H1 (cell line): ENCODE data around the gene RTKN2. TPM values are rescaled to one million over a fixed set of nuclear protein-coding genes. Genes with fewer than 3 reads are reported as not detected.

Source experiments
- CTCF ChIA-PET: fragments of 300-600 bp; sonication (Branson Sonifier 250); formaldehyde crosslinking; loops from one replicate; lab custom pipeline; 2021; ENCODE audit not compliant: partially characterized antibody; lab: Charles Lee
- POLR2A ChIA-PET: fragments of 300-600 bp; sonication (Branson Sonifier 250); formaldehyde crosslinking; loops from one replicate; lab custom pipeline; 2021; ENCODE audit warnings: inconsistent platforms; ENCODE audit not compliant: partially characterized antibody; lab: Charles Lee
- DNase-seq, 2 experiments: peaks; one replicate each; pipeline versions ENCODE4 v3.0.0 to v3.0.0-alpha.2; 2010 to 2022; ENCODE audit warnings: low spot score in 2 of 2, low read depth in 1 of 2, mixed read lengths in 1 of 2
- FAIRE-seq: peaks from 2 replicates; lab custom pipeline; 2011; peaks lifted over from hg19 to GRCh38; lab: Jason Lieb, UNC
- H2AFZ ChIP-seq: 2 replicates; pipeline ENCODE4 v1.8.1; 2012; ENCODE audit warnings: low read length, inconsistent platforms
- H2AK5ac ChIP-seq: 2 replicates; pipeline ENCODE4 v1.6.1; 2013; ENCODE audit warnings: low read depth, low read length
- H2BK120ac ChIP-seq: replicated peaks from 2 replicates; pipeline ENCODE3; 2013; ENCODE audit warnings: low read depth, low read length, inconsistent platforms
- H2BK12ac ChIP-seq: 2 replicates; pipeline ENCODE4 v1.6.1; 2013; ENCODE audit warnings: low read depth, low read length
- H2BK15ac ChIP-seq: 2 replicates; pipeline ENCODE4 v1.6.1; 2013; ENCODE audit warnings: low read length
- H2BK20ac ChIP-seq: 2 replicates; pipeline ENCODE4 v1.6.1; 2013; ENCODE audit warnings: low read length
- H2BK5ac ChIP-seq: 2 replicates; pipeline ENCODE4 v1.6.1; 2013; ENCODE audit warnings: low read depth, low read length
- H3K14ac ChIP-seq: 2 replicates; pipeline ENCODE4 v1.6.1; 2013; ENCODE audit warnings: inconsistent platforms; ENCODE audit not compliant: insufficient read length
- H3K18ac ChIP-seq: 2 replicates; pipeline ENCODE4 v1.6.1; 2013; ENCODE audit warnings: low read length; ENCODE audit errors: extremely low read depth
- H3K23ac ChIP-seq: 2 replicates; pipeline ENCODE4 v1.6.1; 2013; ENCODE audit warnings: inconsistent platforms; ENCODE audit not compliant: insufficient read length
- H3K23me2 ChIP-seq: 2 replicates; pipeline ENCODE4 v1.6.1; 2013; ENCODE audit warnings: low read depth, low read length
- H3K27ac ChIP-seq: 2 replicates; pipeline ENCODE4 v1.6.1; 2011; ENCODE audit warnings: low read depth, low read length, inconsistent platforms
- H3K27me3 ChIP-seq, 4 experiments: replicated peaks in 1 of 4; 1 replicate in 1 of 4; 2 replicates in 3 of 4; pipeline versions ENCODE4 v1.6.1 to v1.8.1; 2011 to 2013; ENCODE audit warnings: low read length in 3 of 4, mild to moderate bottlenecking in 3 of 4, inconsistent platforms in 2 of 4, mixed read lengths in 2 of 4, moderate library complexity in 1 of 4; ENCODE audit not compliant: control insufficient read depth in 3 of 4, insufficient read depth in 3 of 4; ENCODE audit errors: extremely low read depth in 1 of 4
- H3K36me3 ChIP-seq, 4 experiments: 2 replicates each; pipeline versions ENCODE4 v1.6.1 to v1.8.1; 2011 to 2013; ENCODE audit warnings: mild to moderate bottlenecking in 4 of 4, low read length in 3 of 4, moderate library complexity in 2 of 4, control low read depth in 1 of 4, inconsistent platforms in 1 of 4; ENCODE audit not compliant: insufficient read depth in 4 of 4, control insufficient read depth in 2 of 4
- H3K4ac ChIP-seq: replicated peaks from 2 replicates; pipeline ENCODE3; 2013; ENCODE audit warnings: low read length, low read depth, mixed read lengths, inconsistent platforms; ENCODE audit not compliant: insufficient read length
- H3K4me1 ChIP-seq, 4 experiments: replicated peaks in 1 of 4; 1 replicate in 1 of 4; 2 replicates in 3 of 4; pipeline versions ENCODE4 v1.6.1 to v1.8.1; 2011 to 2013; ENCODE audit warnings: low read length in 3 of 4, inconsistent platforms in 2 of 4, mixed read lengths in 1 of 4; ENCODE audit not compliant: insufficient read depth in 4 of 4, control insufficient read depth in 3 of 4
- H3K4me2 ChIP-seq, 2 experiments: 2 replicates each; pipeline versions ENCODE4 v1.6.1 to v1.8.1; 2011 to 2013; ENCODE audit warnings: low read depth in 2 of 2, low read length in 2 of 2, control low read depth in 1 of 2, inconsistent platforms in 1 of 2, mild to moderate bottlenecking in 1 of 2; ENCODE audit not compliant: insufficient read depth in 1 of 2
- H3K4me3 ChIP-seq, 4 experiments: fragments of 200-600, 300-600 bp in 1 of 4; sonication (generic), shearing (Covaris generic), sonication (Bioruptor Twin) in 1 of 4; 2 replicates each; pipeline versions ENCODE4 v1.5.1 to v1.8.1; 2011 to 2016; ENCODE audit warnings: low read length in 4 of 4, low read depth in 3 of 4, control low read depth in 2 of 4, inconsistent platforms in 2 of 4, mild to moderate bottlenecking in 2 of 4, mixed read lengths in 1 of 4, moderate library complexity in 1 of 4; ENCODE audit not compliant: insufficient read depth in 2 of 4; ENCODE audit errors: extremely low read depth in 1 of 4
- H3K56ac ChIP-seq: replicated peaks from 2 replicates; pipeline ENCODE3; 2013; ENCODE audit warnings: low read depth, mild to moderate bottlenecking, mixed read lengths, low read length, inconsistent platforms; ENCODE audit not compliant: insufficient read length
- H3K79me1 ChIP-seq: 2 replicates; pipeline ENCODE4 v1.6.1; 2013; ENCODE audit warnings: low read depth, low read length, control low read depth
- H3K79me2 ChIP-seq, 2 experiments: 2 replicates each; pipeline versions ENCODE4 v1.6.1 to v1.8.1; 2012 to 2013; ENCODE audit warnings: low read length in 2 of 2, mild to moderate bottlenecking in 2 of 2, inconsistent platforms in 1 of 2; ENCODE audit not compliant: insufficient read depth in 2 of 2, control insufficient read depth in 1 of 2
- H3K9ac ChIP-seq, 4 experiments: replicated peaks in 1 of 4; 1 replicate in 1 of 4; 2 replicates in 3 of 4; pipeline versions ENCODE4 v1.6.1 to v1.8.1; 2011 to 2013; ENCODE audit warnings: low read depth in 3 of 4, low read length in 3 of 4, control low read depth in 2 of 4, mild to moderate bottlenecking in 2 of 4, moderate library complexity in 2 of 4, inconsistent platforms in 1 of 4; ENCODE audit errors: extremely low read depth in 1 of 4
- H3K9me3 ChIP-seq, 2 experiments: 2 replicates each; pipeline versions ENCODE4 v1.6.1 to v1.8.1; 2012 to 2013; ENCODE audit warnings: mild to moderate bottlenecking in 2 of 2, moderate library complexity in 2 of 2, control low read depth in 1 of 2, inconsistent platforms in 1 of 2, low read depth in 1 of 2, low read length in 1 of 2, mixed read lengths in 1 of 2; ENCODE audit not compliant: insufficient read depth in 2 of 2
- H4K20me1 ChIP-seq, 2 experiments: replicated peaks in 1 of 2; 2 replicates each; pipeline versions ENCODE3 to v1.8.1; 2011 to 2013; ENCODE audit warnings: inconsistent platforms in 2 of 2, low read length in 2 of 2, mild to moderate bottlenecking in 1 of 2; ENCODE audit not compliant: insufficient read depth in 2 of 2, control insufficient read depth in 1 of 2
- H4K5ac ChIP-seq: 2 replicates; pipeline ENCODE4 v1.6.1; 2013; ENCODE audit warnings: low read length, low read depth, mixed read lengths, inconsistent platforms; ENCODE audit not compliant: insufficient read length
- H4K8ac ChIP-seq: 2 replicates; pipeline ENCODE4 v1.8.0; 2013; ENCODE audit warnings: mild to moderate bottlenecking, moderate library complexity, low read length, inconsistent platforms; ENCODE audit not compliant: insufficient read depth; ENCODE audit errors: extremely low read depth
- H4K91ac ChIP-seq: replicated peaks from 2 replicates; pipeline ENCODE3; 2013; ENCODE audit warnings: low read length, mixed read lengths, inconsistent platforms; ENCODE audit not compliant: insufficient read length
- BRCA1 ChIP-seq: IDR thresholded peaks from 2 replicates; pipeline ENCODE4 v1.6.1; 2012; ENCODE audit warnings: low read depth, low read length, improper control_type of control experiment
- CHD2 ChIP-seq: IDR thresholded peaks from 2 replicates; pipeline ENCODE4 v1.6.1; 2012; ENCODE audit warnings: low read length, improper control_type of control experiment
- EZH2 ChIP-seq: fragments of 200-600 bp; sonication (generic); IDR thresholded peaks from 2 replicates; pipeline ENCODE4 v1.7.1; 2012; ENCODE audit warnings: low read depth, mild to moderate bottlenecking, moderate library complexity, low read length, inconsistent platforms; ENCODE audit not compliant: severe bottlenecking
- JUND ChIP-seq: IDR thresholded peaks from 2 replicates; pipeline ENCODE4 v1.6.1; 2011; ENCODE audit warnings: mild to moderate bottlenecking, improper control_type of control experiment, low read length
- NRF1 ChIP-seq: IDR thresholded peaks from 2 replicates; pipeline ENCODE4 v1.6.1; 2011; ENCODE audit warnings: mild to moderate bottlenecking, low read depth, low read length, improper control_type of control experiment
- POLR2A ChIP-seq, 2 experiments: IDR thresholded peaks; 1 replicate in 1 of 2; 2 replicates in 1 of 2; pipeline ENCODE4 v1.6.1; 2011; ENCODE audit warnings: low read depth in 2 of 2, low read length in 2 of 2, mild to moderate bottlenecking in 2 of 2; ENCODE audit errors: control extremely low read depth in 1 of 2
- RBBP5 ChIP-seq: IDR thresholded peaks from 2 replicates; pipeline ENCODE4 v1.7.1; 2012; ENCODE audit warnings: low read depth, mild to moderate bottlenecking, inconsistent platforms, low read length, moderate library complexity, borderline replicate concordance
- RFX5 ChIP-seq: IDR thresholded peaks from 2 replicates; pipeline ENCODE4 v1.6.1; 2011; ENCODE audit warnings: low read depth, low read length, improper control_type of control experiment, borderline replicate concordance
- RXRA ChIP-seq: IDR thresholded peaks from 2 replicates; pipeline ENCODE4 v1.6.1; 2011; ENCODE audit warnings: low read depth, mild to moderate bottlenecking, low read length, moderate library complexity; ENCODE audit not compliant: insufficient read depth
- SIRT6 ChIP-seq: IDR thresholded peaks from one replicate; pipeline ENCODE4 v1.7.1; 2012; ENCODE audit warnings: low read length, inconsistent platforms
- SRF ChIP-seq: IDR thresholded peaks from 2 replicates; pipeline ENCODE4 v1.6.1; 2011; ENCODE audit warnings: mild to moderate bottlenecking, low read depth, low read length, moderate library complexity
- TAF7 ChIP-seq: optimal IDR thresholded peaks from 2 replicates; pipeline ENCODE3; 2011; ENCODE audit warnings: low read depth, mild to moderate bottlenecking, inconsistent platforms, low read length, moderate library complexity, borderline replicate concordance
- TBP ChIP-seq: IDR thresholded peaks from 2 replicates; pipeline ENCODE4 v1.6.1; 2011; ENCODE audit warnings: low read depth, low read length, improper control_type of control experiment
- YY1 ChIP-seq: IDR thresholded peaks from 2 replicates; pipeline ENCODE4 v1.6.1; 2011; ENCODE audit warnings: low read depth, mild to moderate bottlenecking, low read length
- WGBS, 2 experiments: shearing (Covaris generic) in 1 of 2; methylation state at CpG; one replicate each; pipeline versions ENCODE4 v1.1.6 to v1.1.7; 2013 to 2015; ENCODE audit warnings: low lambda C conversion rate in 2 of 2, mixed read lengths in 2 of 2, inconsistent platforms in 1 of 2, low coverage in 1 of 2, missing lambda C conversion rate in 1 of 2; ENCODE audit not compliant: insufficient replicate concordance in 2 of 2, insufficient coverage in 1 of 2, insufficient read length in 1 of 2; ENCODE audit errors: extremely low coverage in 1 of 2, missing lambda C conversion rate in 1 of 2; 5-methylcytosine and 5-hydroxymethylcytosine counted together
- polyA plus RNA-seq, 7 experiments: library from polyadenylated mRNA; depleted of rRNA in 3 of 7; stranded (reverse) in 5 of 7; unstranded in 2 of 7; fragments of >200 nt in 5 of 7; fragments of 200-250 nt in 2 of 7; gene quantifications; 1 replicate in 5 of 7; 2 replicates in 1 of 7; 4 replicates in 1 of 7; pipeline versions ENCODE4 v1.2.1 to v1.2.3, GENCODE V29; 2011 to 2013; ENCODE audit warnings: missing spikeins in 2 of 7, mixed read lengths in 2 of 7
- total RNA-seq: library from RNA; stranded (reverse); fragmentation: NEBNext Ultra II Directional; extraction: Animal tissue kit (Norgen Biotek cat#: 25700); gene quantifications from 2 replicates; pipeline ENCODE4 v1.2.1, GENCODE V29; 2021
- TF ChIP-seq, protein P1 (sequence below): IDR thresholded peaks from 2 replicates; pipeline ENCODE4 v1.6.1; 2012; ENCODE audit warnings: inconsistent platforms

RTKN2 gene
- total and polyA plus RNA-seq, 2 of the 8 experiments (the other 6 are each of a cell fraction or from before 2014, with no cell fraction given) = 5.1 to 24.6 TPM

DNA sequence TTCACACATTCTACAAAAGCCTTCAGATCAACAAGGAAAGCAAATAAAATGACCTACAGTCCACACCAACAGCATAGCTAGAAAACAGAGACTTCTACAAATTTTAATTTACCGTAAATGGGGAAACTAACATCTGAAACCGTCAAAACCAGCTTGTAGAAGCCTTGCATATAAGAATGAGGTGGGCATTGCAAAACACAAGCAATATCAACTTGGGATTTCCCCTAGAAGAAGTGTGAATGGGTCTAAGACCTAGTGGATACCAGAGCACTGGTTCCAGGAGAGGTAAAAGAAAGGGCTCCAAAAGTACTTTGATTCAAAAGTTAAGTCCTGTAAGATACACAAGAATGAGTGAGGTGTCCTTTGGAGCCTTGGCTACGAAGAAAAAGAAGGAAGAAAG, 18.7 kb downstream of the RTKN2 start:
- H2BK5ac ChIP-seq = no peak overlapping the region
- H3K23me2 ChIP-seq = no peaks in the 10 kb centered on the region
- no peak overlapping the region for H2BK120ac ChIP-seq
- no peak overlapping the region for H4K8ac ChIP-seq
- 92% methylated on average over 3 of the region's 3 CpGs; no CpG with 5 or more reads in 1 of the 2 experiments for WGBS, 2 experiments
- H4K5ac ChIP-seq = no peak overlapping the region
- H3K18ac ChIP-seq = no peak overlapping the region
- H2BK15ac ChIP-seq = no peak overlapping the region
- no peaks in the 10 kb centered on the region for H3K79me1 ChIP-seq
- H3K4me3 ChIP-seq = no peak overlapping the region
- no peak overlapping the region for H3K23ac ChIP-seq
- H3K27ac ChIP-seq = no peak overlapping the region
- peaks cover 1 to 6% of the 10 kb centered on the region in 2 experiments for H4K20me1 ChIP-seq
- POLR2A ChIA-PET = no interaction called here
- CTCF ChIA-PET = interaction anchor here (1.1 kb wide), 1 partner anchor 7 kb away, joined by 4 read pairs; no protein-coding TSS in a partner anchor
- no peak overlapping the region for H2BK20ac ChIP-seq
- no peak overlapping the region for H2BK12ac ChIP-seq
- H3K27me3 ChIP-seq = no peaks in the 10 kb centered on the region
- no peak overlapping the region for H3K4me2 ChIP-seq
- FAIRE-seq (no peak), DNase-seq (no peak)
- H3K4ac ChIP-seq = no peak overlapping the region
- H3K79me2 ChIP-seq = peaks cover 0 to 52% of the 10 kb centered on the region in 2 experiments; a peak in 2 of 4 replicates
- H3K56ac ChIP-seq = no peak overlapping the region
- no peak overlapping the region for H2AFZ ChIP-seq
- H3K4me1 ChIP-seq = 0 out of 7 replicates have a peak, but pooled peaks cover 0 to 2% (median 0%) of the 10 kb centered on the region in 4 experiments
- H3K36me3 ChIP-seq = no peaks in the 10 kb centered on the region
- no peak overlapping the region for H4K91ac ChIP-seq
- H2AK5ac ChIP-seq = no peak overlapping the region
- H3K9me3 ChIP-seq = no peaks in the 10 kb centered on the region
- H3K9ac ChIP-seq = no peak overlapping the region
- H3K14ac ChIP-seq = no peak overlapping the region
- TF ChIP-seq RBBP5 (no peak), YY1 (no peak), BRCA1 (no peak), SIRT6 (no peak), RXRA (no peak), POLR2A (IDR thresholded peaks at IDR 0.05; ENCODE audit: control extremely low read depth in 1 of 2, low read depth in 2 of 2, low read length in 2 of 2) (no peak), SRF (no peak), TBP (no peak), TAF7 (no peak), NRF1 (no peak), CHD2 (no peak), EZH2 (no peak), RFX5 (no peak), JUND (no peak)
- TF ChIP-seq, protein P1, sequence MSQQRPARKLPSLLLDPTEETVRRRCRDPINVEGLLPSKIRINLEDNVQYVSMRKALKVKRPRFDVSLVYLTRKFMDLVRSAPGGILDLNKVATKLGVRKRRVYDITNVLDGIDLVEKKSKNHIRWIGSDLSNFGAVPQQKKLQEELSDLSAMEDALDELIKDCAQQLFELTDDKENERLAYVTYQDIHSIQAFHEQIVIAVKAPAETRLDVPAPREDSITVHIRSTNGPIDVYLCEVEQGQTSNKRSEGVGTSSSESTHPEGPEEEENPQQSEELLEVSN = no peak
